Sigmoid colon (tissue), 4 donors: ENCODE data around the gene QRFP.
"Not testable (repeated sequence)": the region's sequence is repeated elsewhere in the genome, so short reads cannot be mapped to it uniquely, and the experiment has no call there.

Source experiments
- CTCF ChIP-seq, 4 experiments: fragments of 450-650 bp in 3 of 4; fragments of 200-600 bp in 1 of 4; IDR thresholded peaks; one replicate each; pipeline ENCODE4 v1.5.1; 2016 to 2019; ENCODE audit warnings: antibody characterized with exemption in 4 of 4, mild to moderate bottlenecking in 3 of 4, moderate library complexity in 2 of 4
- EP300 ChIP-seq, 4 donors: sonication (generic); formaldehyde crosslinking; IDR thresholded peaks; one replicate each; pipeline ENCODE4 v1.6.1; 2017; ENCODE audit warnings: antibody characterized with exemption in 4 of 4
- POLR2A ChIP-seq, 2 donors: fragments of 450-650 bp; IDR thresholded peaks; one replicate each; pipeline ENCODE4 v1.6.1; 2016; ENCODE audit warnings: antibody characterized with exemption in 2 of 2, mild to moderate bottlenecking in 2 of 2, moderate library complexity in 2 of 2

- not testable (repeated sequence) for TF ChIP-seq CTCF, POLR2A, EP300 (IDR thresholded peaks at IDR 0.05)
These were observed 13.4 kb upstream of the QRFP start for GRCh38 chr9:130910041-130910440.
